ENCODE measurements around the gene EXOC6B. TPM values are rescaled to one million over a fixed set of nuclear protein-coding genes. Genes with fewer than 3 reads are reported as not detected.

Gene EXOC6B
- total RNA-seq, 1 donor from 2014 or later = 45.6 TPM

GRCh38 chr2:72862239-72862988 lies 36.6 kb upstream of the EXOC6B start:
- peak overlapping the region; percentile 57 for H3K4me3 Mint-ChIP-seq (ENCODE audit: unreplicated experiment)
- no peaks in the 10 kb centered on the region for H3K36me3 Mint-ChIP-seq (ENCODE audit: low read depth, unreplicated experiment)
- TF ChIP-seq CTCF (IDR thresholded peaks at IDR 0.05; ENCODE audit: unreplicated experiment) = peak; percentile 97
- no peaks in the 10 kb centered on the region for H3K9me3 Mint-ChIP-seq (ENCODE audit: unreplicated experiment)
- no peaks in the 10 kb centered on the region for H3K27me3 Mint-ChIP-seq (ENCODE audit: unreplicated experiment)
- no peak overlapping the region for H3K27ac Mint-ChIP-seq (ENCODE audit: unreplicated experiment)
- peaks cover 8% of the 10 kb centered on the region for H3K4me1 Mint-ChIP-seq (ENCODE audit: unreplicated experiment)
- peak; percentile 97 for DNase-seq (ENCODE audit: low spot score)

GRCh38 chr2:72859831-72860262 lies 34.0 kb upstream of the EXOC6B start:
- Mint-ChIP-seq H3K4me1 (ENCODE audit: unreplicated experiment) (peaks cover 8% of the 10 kb centered on the region), H3K36me3 (ENCODE audit: low read depth, unreplicated experiment) (no peaks in the 10 kb centered on the region), H3K4me3 (ENCODE audit: unreplicated experiment) (no peak overlapping the region), H3K9me3 (ENCODE audit: unreplicated experiment) (no peaks in the 10 kb centered on the region), H3K27ac (ENCODE audit: unreplicated experiment) (no peak overlapping the region), H3K27me3 (ENCODE audit: unreplicated experiment) (no peaks in the 10 kb centered on the region)
- peak; percentile 65 for DNase-seq (ENCODE audit: low spot score)
- TF ChIP-seq CTCF (IDR thresholded peaks at IDR 0.05; ENCODE audit: unreplicated experiment) = peak; percentile 71

- no peaks in the 10 kb centered on the region for H3K9me3 Mint-ChIP-seq (ENCODE audit: unreplicated experiment)
- H3K36me3 Mint-ChIP-seq (ENCODE audit: low read depth, unreplicated experiment) = no peaks in the 10 kb centered on the region
- no peak overlapping the region for H3K4me3 Mint-ChIP-seq (ENCODE audit: unreplicated experiment)
- DNase-seq (ENCODE audit: low spot score) = no peak
- no peaks in the 10 kb centered on the region for H3K4me1 Mint-ChIP-seq (ENCODE audit: unreplicated experiment)
- no peak overlapping the region for H3K27ac Mint-ChIP-seq (ENCODE audit: unreplicated experiment)
- H3K27me3 Mint-ChIP-seq (ENCODE audit: unreplicated experiment) = no peaks in the 10 kb centered on the region
- TF ChIP-seq CTCF (IDR thresholded peaks at IDR 0.05; ENCODE audit: unreplicated experiment) = no peak
Observed at GRCh38 chr2:72851333-72851732, 25.5 kb upstream of the EXOC6B start.

GRCh38 chr2:72849138-72849462 lies 23.3 kb upstream of the EXOC6B start:
- no peak for DNase-seq (ENCODE audit: low spot score)
- Mint-ChIP-seq H3K9me3 (ENCODE audit: unreplicated experiment) (no peaks in the 10 kb centered on the region), H3K27me3 (ENCODE audit: unreplicated experiment) (peaks cover 1% of the 10 kb centered on the region), H3K4me3 (ENCODE audit: unreplicated experiment) (no peak overlapping the region), H3K27ac (ENCODE audit: unreplicated experiment) (no peak overlapping the region), H3K36me3 (ENCODE audit: low read depth, unreplicated experiment) (no peaks in the 10 kb centered on the region), H3K4me1 (ENCODE audit: unreplicated experiment) (no peaks in the 10 kb centered on the region)
- TF ChIP-seq CTCF (IDR thresholded peaks at IDR 0.05; ENCODE audit: unreplicated experiment) = no peak

- Mint-ChIP-seq H3K4me3 (ENCODE audit: unreplicated experiment) (no peak overlapping the region), H3K36me3 (ENCODE audit: low read depth, unreplicated experiment) (no peaks in the 10 kb centered on the region), H3K27me3 (ENCODE audit: unreplicated experiment) (peaks cover 1% of the 10 kb centered on the region), H3K4me1 (ENCODE audit: unreplicated experiment) (no peaks in the 10 kb centered on the region), H3K9me3 (ENCODE audit: unreplicated experiment) (no peaks in the 10 kb centered on the region), H3K27ac (ENCODE audit: unreplicated experiment) (no peak overlapping the region)
- DNase-seq (ENCODE audit: low spot score) = no peak
- no peak for TF ChIP-seq CTCF (IDR thresholded peaks at IDR 0.05; ENCODE audit: unreplicated experiment)
Observed at GRCh38 chr2:72848436-72849137, 22.8 kb upstream of the EXOC6B start.
